Activated CD8-positive, alpha-beta memory T cell treated with anti-CD3 and anti-CD28 coated beads for 1 hour (primary cell): ENCODE results near the gene SHLD2.
"Not testable (repeated sequence)": the region's sequence is repeated elsewhere in the genome, so short reads cannot be mapped to it uniquely, and the experiment has no call there.

Experiments
- DNase-seq, 2 donors: peaks; one replicate each; pipeline ENCODE4 v3.0.0-alpha.2; 2020; ENCODE audit warnings: low read depth in 1 of 2; ENCODE audit errors: extremely low read depth in 1 of 2

The SHLD2 gene

DNA sequence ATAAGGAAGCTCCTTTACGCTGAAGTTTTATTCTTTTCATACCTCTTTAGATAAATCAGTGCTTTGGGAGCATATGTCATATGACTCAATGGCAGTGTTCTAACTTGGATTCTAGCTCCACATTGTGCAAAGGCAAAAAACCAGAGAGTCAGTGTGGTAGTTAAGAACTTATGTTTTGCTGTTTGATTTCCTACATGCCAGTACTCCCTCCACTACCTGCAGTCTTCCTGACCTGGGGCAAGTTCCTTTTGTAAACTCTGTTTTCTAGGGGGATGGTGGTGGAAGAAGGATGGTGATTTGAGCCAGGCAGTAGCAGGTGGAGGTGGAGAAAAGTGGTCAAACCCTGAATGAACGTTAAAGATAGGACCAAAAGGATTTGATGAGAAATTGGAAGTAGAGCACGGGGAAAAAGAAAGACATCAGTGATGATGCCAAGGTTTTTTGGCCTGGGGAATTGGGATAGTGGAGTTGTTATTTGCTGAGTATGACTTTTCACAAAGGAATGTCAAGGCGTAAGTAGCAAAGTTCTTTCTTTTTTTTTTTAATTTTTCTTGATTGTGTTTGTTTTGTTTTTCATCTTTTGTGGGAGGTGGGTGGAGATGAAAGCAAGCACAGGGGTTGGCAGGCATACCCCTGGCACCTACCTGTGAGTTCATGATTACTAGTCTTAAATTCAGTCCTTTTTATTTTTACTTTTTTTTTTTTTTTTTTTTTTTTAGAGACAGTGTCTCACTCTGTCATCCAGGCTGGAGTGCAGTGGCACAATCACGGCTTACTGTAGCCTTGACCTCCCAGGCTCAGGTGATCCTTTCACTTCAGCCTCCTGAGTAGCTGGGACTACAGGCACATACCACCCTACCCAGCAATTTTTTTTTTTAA, 47.5 kb downstream of the SHLD2 start:
- DNase-seq, result not testable (repeated sequence)

GRCh38 chr10:87143109-87143418, 48.1 kb downstream of the SHLD2 start:
- DNase-seq, result not testable (repeated sequence)

GRCh38 chr10:87145598-87145997, 50.6 kb downstream of the SHLD2 start:
- DNase-seq, result not testable (repeated sequence)

DNA sequence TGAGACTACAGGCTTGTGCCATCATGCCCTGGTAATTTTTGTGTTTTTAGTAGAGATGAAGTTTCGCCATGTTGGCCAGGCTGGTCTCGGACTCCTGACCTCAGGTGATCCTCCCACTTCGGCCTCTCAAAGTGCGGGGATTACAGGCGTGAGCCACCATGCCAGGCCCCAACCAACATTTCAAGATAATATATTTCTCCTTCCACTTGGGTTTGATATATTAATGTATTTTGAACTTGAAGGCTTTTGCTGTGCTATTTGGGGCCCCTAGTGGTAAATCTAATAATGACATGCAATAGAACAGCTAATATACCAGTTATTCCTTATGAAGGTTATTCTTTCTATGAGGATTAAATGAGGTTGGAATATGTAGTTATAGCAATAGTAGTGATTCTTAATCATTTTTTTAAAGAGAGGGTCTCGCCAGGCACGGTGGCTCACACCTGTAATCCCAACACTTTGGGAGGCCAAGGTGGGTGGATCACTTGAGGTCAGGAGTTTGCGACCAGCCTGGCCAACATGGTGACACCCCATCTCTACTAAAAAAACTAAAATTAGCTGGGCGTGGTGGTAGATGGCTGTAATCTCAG, 54.1 kb downstream of the SHLD2 start:
- not testable (repeated sequence) for DNase-seq

- DNase-seq, result not testable (repeated sequence)
These were observed 56.5 kb downstream of the SHLD2 start for GRCh38 chr10:87151516-87151915.

DNA sequence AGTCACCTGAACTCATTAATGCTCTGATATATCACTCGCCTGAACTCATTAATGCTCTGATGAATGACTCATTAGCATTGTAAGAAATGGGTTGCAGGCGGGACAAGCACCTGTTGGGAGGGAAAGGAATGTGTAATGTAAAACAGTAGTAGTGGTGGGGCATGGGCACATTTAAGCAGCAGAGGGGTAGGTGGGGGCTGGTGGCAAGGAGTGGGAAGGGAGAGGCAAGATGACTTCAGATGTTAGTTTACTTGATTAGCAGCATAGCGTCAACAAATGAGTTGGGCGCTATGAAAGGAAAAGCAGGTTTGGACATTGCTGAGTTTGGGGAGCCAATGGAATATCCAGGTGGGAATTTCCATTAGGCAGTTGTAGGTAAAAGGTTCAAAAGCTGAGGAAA, 61.8 kb downstream of the SHLD2 start:
- DNase-seq, result not testable (repeated sequence)

DNA sequence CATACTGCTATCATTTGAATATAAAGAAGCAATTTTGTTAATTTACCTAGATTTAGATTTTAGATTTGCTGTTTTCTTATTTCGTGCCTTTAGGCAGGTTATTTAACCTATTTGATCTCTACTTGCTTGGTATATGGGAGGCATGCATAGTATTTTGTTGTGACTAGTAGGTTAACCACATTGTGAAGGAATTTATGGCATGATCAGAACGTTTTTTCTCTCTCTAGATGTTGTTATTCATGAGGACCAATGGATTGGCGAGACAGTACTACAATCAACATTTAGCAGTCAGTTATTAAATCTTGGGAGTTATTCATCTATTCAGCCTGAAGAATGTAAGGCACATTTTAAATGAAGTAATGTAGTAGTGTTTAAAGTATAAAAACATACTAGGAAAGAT, 62.8 kb downstream of the SHLD2 start:
- DNase-seq, result not testable (repeated sequence)

DNA sequence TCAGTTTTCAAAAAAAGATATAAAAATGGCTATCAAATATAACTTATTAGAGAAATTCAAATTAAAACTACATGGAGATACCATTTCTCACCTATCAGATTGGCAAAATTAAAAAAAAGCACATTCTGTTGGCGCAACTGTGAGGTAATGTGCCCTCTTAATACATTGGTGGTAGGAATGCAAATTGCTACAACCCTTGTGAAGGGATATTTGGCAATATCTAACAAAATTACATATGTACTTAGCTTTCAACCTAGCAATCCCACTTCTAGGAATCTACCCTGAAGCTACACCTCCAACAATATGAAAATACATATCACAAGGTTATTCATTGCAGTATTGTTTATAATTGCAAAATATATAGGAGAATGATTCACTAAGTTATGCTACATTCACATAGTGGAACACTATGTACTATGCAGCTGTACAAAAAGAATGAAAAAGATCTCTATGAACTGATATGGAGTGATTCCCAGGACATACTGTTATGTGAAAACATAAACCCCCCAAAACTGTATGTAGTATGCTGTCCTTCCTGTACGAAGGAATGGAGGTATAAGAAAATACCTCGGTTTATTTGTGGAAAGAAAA, 67.8 kb downstream of the SHLD2 start:
- DNase-seq, result not testable (repeated sequence)

- DNase-seq, result not testable (repeated sequence)
These were observed 68.4 kb downstream of the SHLD2 start for GRCh38 chr10:87163414-87163813.

DNA sequence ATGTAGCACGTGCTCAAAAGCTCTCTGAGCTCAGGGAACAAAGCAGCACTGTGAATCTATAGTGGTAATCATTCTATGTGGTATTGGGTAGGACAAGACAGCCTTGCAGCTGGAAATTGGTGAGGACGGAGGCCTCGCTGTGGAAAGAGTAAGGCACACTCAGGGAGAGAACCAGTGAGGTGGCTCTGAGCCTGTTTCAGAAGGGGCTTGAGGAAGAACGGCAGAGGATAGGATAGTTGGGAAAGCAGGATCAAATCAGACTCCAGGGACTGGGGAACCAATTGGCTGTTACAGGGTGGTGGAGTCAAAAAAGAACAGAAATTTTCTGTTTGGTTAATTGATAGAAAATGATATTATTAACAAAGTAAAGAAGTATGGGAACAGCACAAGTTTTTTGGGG, 74.9 kb downstream of the SHLD2 start:
- DNase-seq, result not testable (repeated sequence)

- not testable (repeated sequence) for DNase-seq
These were observed 75.7 kb downstream of the SHLD2 start for GRCh38 chr10:87170705-87171104.

GRCh38 chr10:87171670-87172069, 76.7 kb downstream of the SHLD2 start:
- not testable (repeated sequence) for DNase-seq

- DNase-seq, result not testable (repeated sequence)
These were observed 77.2 kb downstream of the SHLD2 start for GRCh38 chr10:87172178-87172577.

GRCh38 chr10:87177587-87177986, 82.6 kb downstream of the SHLD2 start:
- not testable (repeated sequence) for DNase-seq

- DNase-seq, result not testable (repeated sequence)
These were observed 89.4 kb downstream of the SHLD2 start for GRCh38 chr10:87184421-87184820.

DNA sequence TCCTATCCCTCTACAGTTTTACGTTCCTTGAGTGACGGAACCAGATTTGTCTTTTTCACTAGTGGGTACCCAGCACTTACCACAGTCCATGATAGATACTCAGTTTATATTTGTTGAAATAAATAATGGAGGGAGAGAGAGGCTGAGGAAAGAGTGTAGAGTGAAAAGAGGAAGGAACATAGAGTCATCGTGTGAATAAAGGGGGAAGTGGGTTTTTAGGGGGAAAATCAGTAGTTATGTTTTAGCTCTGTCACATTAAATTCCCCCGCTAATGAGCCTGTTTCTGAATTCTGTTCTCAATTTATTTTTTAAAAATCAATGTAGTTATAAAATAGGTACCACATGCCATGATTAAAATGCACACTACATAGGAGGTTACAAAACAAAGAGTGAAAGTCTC, 91.0 kb downstream of the SHLD2 start:
- not testable (repeated sequence) for DNase-seq

DNA sequence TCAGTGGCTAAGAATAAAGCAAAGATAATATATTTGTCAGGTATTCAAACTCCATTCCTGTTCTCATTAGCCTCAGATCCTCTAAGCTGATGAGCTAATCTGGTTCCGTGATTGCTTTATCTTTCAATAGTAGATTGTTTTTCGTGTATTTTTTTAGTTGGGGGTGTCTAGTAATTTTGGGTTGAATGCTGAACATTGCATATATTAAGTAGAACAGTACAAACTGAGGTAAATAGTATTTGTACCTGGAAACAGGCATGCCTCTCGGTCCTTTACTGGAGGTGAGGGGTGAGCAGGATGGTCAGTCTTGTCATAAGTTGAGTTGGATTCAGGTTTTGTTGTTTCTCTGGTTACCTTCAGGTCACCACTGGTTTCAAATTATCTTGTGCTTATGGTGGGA, 92.6 kb downstream of the SHLD2 start:
- not testable (repeated sequence) for DNase-seq

GRCh38 chr10:87191841-87192240, 96.8 kb downstream of the SHLD2 start:
- not testable (repeated sequence) for DNase-seq

DNA sequence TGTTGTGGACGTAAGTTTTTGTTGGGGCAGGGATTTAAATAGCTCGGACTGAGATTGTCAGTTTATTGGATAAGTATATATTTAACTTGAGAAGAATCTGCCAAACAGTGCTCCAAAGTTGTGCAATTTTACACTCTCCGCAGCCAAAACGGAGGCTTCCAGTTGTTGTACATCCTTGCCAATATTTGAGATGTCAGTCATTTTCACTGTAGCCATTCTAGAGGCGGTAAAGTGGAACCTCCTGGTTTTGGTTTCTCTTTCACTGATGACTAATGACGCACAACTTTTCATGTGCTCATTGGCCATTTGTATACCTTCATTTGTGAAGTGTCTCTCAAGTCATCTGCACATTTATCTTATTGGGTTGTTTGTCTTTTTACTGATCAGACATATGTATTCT, 105.9 kb downstream of the SHLD2 start:
- not testable (repeated sequence) for DNase-seq

GRCh38 chr10:87204801-87205200, 109.8 kb downstream of the SHLD2 start:
- DNase-seq, result not testable (repeated sequence)

DNA sequence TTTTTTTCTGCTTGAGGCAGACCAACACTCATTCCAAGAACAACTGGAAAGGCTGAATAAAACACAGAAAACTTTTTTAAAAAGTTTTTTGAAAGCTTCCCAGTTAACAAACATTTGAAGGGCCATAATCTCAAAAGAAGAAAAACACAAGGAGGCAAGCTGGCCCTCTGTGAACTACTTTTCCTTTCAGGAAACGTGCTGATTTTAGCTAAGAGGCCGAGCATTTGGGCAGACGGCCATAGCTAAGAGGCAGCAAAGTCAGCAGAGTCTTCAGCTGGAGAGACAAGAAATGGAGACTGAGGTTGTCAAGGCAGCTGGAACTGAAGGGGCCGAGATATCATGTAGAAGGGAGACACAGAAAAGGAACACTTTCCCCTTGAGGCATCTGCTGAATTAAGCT, 111.9 kb downstream of the SHLD2 start:
- not testable (repeated sequence) for DNase-seq

DNA sequence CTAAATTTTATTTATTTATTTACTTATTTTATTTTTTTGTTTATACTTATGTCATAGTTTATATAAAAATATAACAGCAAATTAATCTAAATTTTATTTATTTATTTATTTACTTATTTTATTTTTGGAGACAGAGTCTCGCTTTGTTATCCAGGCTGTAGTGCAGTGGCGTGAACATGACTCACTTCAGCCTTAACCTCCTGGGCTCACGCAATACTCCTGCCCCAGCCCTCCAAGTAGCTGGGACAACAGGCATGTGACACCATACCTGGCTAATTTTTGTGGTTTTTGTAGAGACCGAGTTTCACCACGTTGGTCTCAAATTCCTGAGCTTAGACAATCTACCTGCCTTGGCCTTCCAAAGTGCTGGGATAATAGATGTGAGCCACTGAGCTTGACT, 115.3 kb downstream of the SHLD2 start:
- not testable (repeated sequence) for DNase-seq
